ENCODE data around the gene PLD1.

- TF ChIP-seq POLR2A (IDR thresholded peaks at IDR 0.05), result no peak
- no peak for TF ChIP-seq CTCF (IDR thresholded peaks at IDR 0.05 in 8 of 11, conservative IDR thresholded peaks at IDR 0.05 in 3 of 11)
- TF ChIP-seq POLR2AphosphoS5 (IDR thresholded peaks at IDR 0.05), result no peak
Measured at GRCh38 chr3:171694888-171695287, 115.4 kb downstream of the PLD1 start.
